ENCODE data around the gene EMC9.

EMC9 gene

GRCh38 chr14:24143511-24143910 is 2.1 kb upstream of the EMC9 start:
- TF ChIP-seq SIN3A (IDR thresholded peaks at IDR 0.05; ENCODE audit: borderline replicate concordance, insufficient read depth, low read length) (no peak), FOXP2 (optimal IDR thresholded peaks at IDR 0.05; ENCODE audit: borderline replicate concordance, extremely low read depth, extremely low read length, insufficient read depth) (no peak), POLR2AphosphoS5 (IDR thresholded peaks at IDR 0.05; ENCODE audit: low read depth, low read length) (no peak)

- no peak for TF ChIP-seq POLR2AphosphoS5 (IDR thresholded peaks at IDR 0.05; ENCODE audit: low read depth, low read length)
Measured at GRCh38 chr14:24139272-24139934, 2.0 kb downstream of the EMC9 start.

- TF ChIP-seq SIN3A (IDR thresholded peaks at IDR 0.05; ENCODE audit: borderline replicate concordance, insufficient read depth, low read length) (no peak), REST (IDR thresholded peaks at IDR 0.05; ENCODE audit: insufficient read depth in 1 of 2, low read depth in 2 of 2, low read length in 2 of 2) (no peak), POLR2AphosphoS5 (IDR thresholded peaks at IDR 0.05; ENCODE audit: low read depth, low read length) (no peak; the same call in 1 of the 2 replicates), FOXP2 (optimal IDR thresholded peaks at IDR 0.05; ENCODE audit: borderline replicate concordance, extremely low read depth, extremely low read length, insufficient read depth) (no peak), TAF1 (IDR thresholded peaks at IDR 0.05; ENCODE audit: borderline replicate concordance, insufficient read depth, low read length) (no peak)
Measured at GRCh38 chr14:24138396-24139271, 2.8 kb downstream of the EMC9 start.

- no peak for TF ChIP-seq FOXP2 (optimal IDR thresholded peaks at IDR 0.05; ENCODE audit: borderline replicate concordance, extremely low read depth, extremely low read length, insufficient read depth)
- no peak for TF ChIP-seq REST (IDR thresholded peaks at IDR 0.05; ENCODE audit: insufficient read depth in 1 of 2, low read depth in 2 of 2, low read length in 2 of 2)
- no peak for TF ChIP-seq POLR2AphosphoS5 (IDR thresholded peaks at IDR 0.05; ENCODE audit: low read depth, low read length)
- TF ChIP-seq SIN3A (IDR thresholded peaks at IDR 0.05; ENCODE audit: borderline replicate concordance, insufficient read depth, low read length), result no peak
- TF ChIP-seq TAF1 (IDR thresholded peaks at IDR 0.05; ENCODE audit: borderline replicate concordance, insufficient read depth, low read length), result no peak
Measured at GRCh38 chr14:24137529-24138395, 3.6 kb downstream of the EMC9 start.

GRCh38 chr14:24136684-24137528 is 4.5 kb downstream of the EMC9 start:
- no peak for TF ChIP-seq TAF1 (IDR thresholded peaks at IDR 0.05; ENCODE audit: borderline replicate concordance, insufficient read depth, low read length)
- no peak for TF ChIP-seq POLR2AphosphoS5 (IDR thresholded peaks at IDR 0.05; ENCODE audit: low read depth, low read length)
- TF ChIP-seq FOXP2 (optimal IDR thresholded peaks at IDR 0.05; ENCODE audit: borderline replicate concordance, extremely low read depth, extremely low read length, insufficient read depth), result no peak
- no peak for TF ChIP-seq SIN3A (IDR thresholded peaks at IDR 0.05; ENCODE audit: borderline replicate concordance, insufficient read depth, low read length)
- TF ChIP-seq REST (IDR thresholded peaks at IDR 0.05; ENCODE audit: insufficient read depth in 1 of 2, low read depth in 2 of 2, low read length in 2 of 2), result no peak

All from PFSK-1 (cell line).